PC-9 (cell line): ENCODE data around the gene GPC1. TPM values are rescaled to one million over a fixed set of nuclear protein-coding genes. Genes with fewer than 3 reads are reported as not detected.

ENCODE experiments used
- BruUV-seq: library from RNA; stranded (reverse); fragments of 400-500 nt; replicated peaks from 2 replicates; lab custom pipeline; 2021; lab: Mats Ljungman, UMichigan
- CTCF ChIA-PET: fragments of 300-600 bp; sonication (Branson Sonifier 250); formaldehyde crosslinking; loops from one replicate; lab custom pipeline; 2022; ENCODE audit warnings: antibody characterized with exemption; lab: Charles Lee
- POLR2A ChIA-PET: fragments of 300-600 bp; sonication (Branson Sonifier 250); formaldehyde crosslinking; loops from one replicate; lab custom pipeline; 2022; ENCODE audit warnings: antibody characterized with exemption; ENCODE audit not compliant: unreplicated experiment; lab: Charles Lee
- DNase-seq, 2 experiments: peaks; one replicate each; pipeline versions ENCODE4 v3.0.0 to v3.0.0-alpha.2; 2015 to 2022; ENCODE audit warnings: mixed read lengths in 1 of 2
- H2AFZ ChIP-seq: fragments of 200-600 bp; sonication (generic); 2 replicates; pipeline ENCODE4 v1.8.1; 2017; ENCODE audit warnings: antibody characterized with exemption
- H3F3A ChIP-seq: fragments of 200-600 bp; sonication (generic); 2 replicates; pipeline ENCODE4 v1.8.1; 2017; ENCODE audit warnings: antibody characterized with exemption, mild to moderate bottlenecking, low read depth; ENCODE audit not compliant: insufficient read depth
- H3K27ac ChIP-seq: fragments of 200-600 bp; sonication (generic); 2 replicates; pipeline ENCODE4 v1.6.1; 2016; ENCODE audit warnings: mixed run types
- H3K27me3 ChIP-seq: fragments of 200-600 bp; sonication (generic); 2 replicates; pipeline ENCODE4 v1.6.1; 2016; ENCODE audit warnings: low read depth, mixed run types; ENCODE audit not compliant: insufficient read depth
- H3K36me3 ChIP-seq: fragments of 200-600 bp; sonication (generic); 2 replicates; pipeline ENCODE4 v1.6.1; 2016; ENCODE audit warnings: low read depth, mixed run types
- H3K4me1 ChIP-seq: fragments of 200-600 bp; sonication (generic); replicated peaks from 2 replicates; pipeline ENCODE4 v1.6.1; 2016; ENCODE audit warnings: mixed run types; ENCODE audit not compliant: insufficient read depth
- H3K4me2 ChIP-seq: fragments of 200-600 bp; sonication (generic); 2 replicates; pipeline ENCODE4 v1.6.1; 2017; ENCODE audit warnings: mixed run types
- H3K4me3 ChIP-seq: fragments of 200-600 bp; sonication (generic); 2 replicates; pipeline ENCODE4 v1.6.1; 2016; ENCODE audit warnings: mixed run types
- H3K79me2 ChIP-seq: fragments of 200-600 bp; sonication (generic); 2 replicates; pipeline ENCODE4 v1.6.1; 2017; ENCODE audit warnings: low read depth, mixed run types
- H3K9me2 ChIP-seq: fragments of 200-600 bp; sonication (generic); 2 replicates; pipeline ENCODE4 v1.8.1; 2017; ENCODE audit warnings: mild to moderate bottlenecking; ENCODE audit not compliant: insufficient read depth
- H3K9me3 ChIP-seq: fragments of 200-600 bp; sonication (generic); 2 replicates; pipeline ENCODE4 v1.8.1; 2016; ENCODE audit warnings: low read depth; ENCODE audit not compliant: insufficient read depth
- H4K20me1 ChIP-seq: fragments of 200-600 bp; sonication (generic); 2 replicates; pipeline ENCODE4 v1.8.1; 2017; ENCODE audit not compliant: insufficient read depth
- EZH2 ChIP-seq: fragments of 200-600 bp; sonication (generic); IDR thresholded peaks from 2 replicates; pipeline ENCODE4 v1.8.0; 2017; ENCODE audit warnings: antibody characterized with exemption, low read depth
- intact Hi-C: fragments of 100-400 bp; cut with micrococcal nuclease; formaldehyde crosslinking; loops from one replicate; pipeline ENCODE4 v1.10.0; 2022; ENCODE audit not compliant: unreplicated experiment
- total RNA-seq: library from RNA; stranded (reverse); gene quantifications from 2 replicates; pipeline ENCODE4 v1.2.3, GENCODE V29; 2021
- TF ChIP-seq, protein P1 (sequence below): fragments of 200-600 bp; sonication (generic); conservative IDR thresholded peaks from 2 replicates; pipeline ENCODE4 v1.6.1; 2017; ENCODE audit warnings: mixed run types, antibody characterized with exemption, mild to moderate bottlenecking, moderate library complexity

GPC1 gene
- total RNA-seq, 1 experiment from 2014 or later, result 302 TPM

DNA sequence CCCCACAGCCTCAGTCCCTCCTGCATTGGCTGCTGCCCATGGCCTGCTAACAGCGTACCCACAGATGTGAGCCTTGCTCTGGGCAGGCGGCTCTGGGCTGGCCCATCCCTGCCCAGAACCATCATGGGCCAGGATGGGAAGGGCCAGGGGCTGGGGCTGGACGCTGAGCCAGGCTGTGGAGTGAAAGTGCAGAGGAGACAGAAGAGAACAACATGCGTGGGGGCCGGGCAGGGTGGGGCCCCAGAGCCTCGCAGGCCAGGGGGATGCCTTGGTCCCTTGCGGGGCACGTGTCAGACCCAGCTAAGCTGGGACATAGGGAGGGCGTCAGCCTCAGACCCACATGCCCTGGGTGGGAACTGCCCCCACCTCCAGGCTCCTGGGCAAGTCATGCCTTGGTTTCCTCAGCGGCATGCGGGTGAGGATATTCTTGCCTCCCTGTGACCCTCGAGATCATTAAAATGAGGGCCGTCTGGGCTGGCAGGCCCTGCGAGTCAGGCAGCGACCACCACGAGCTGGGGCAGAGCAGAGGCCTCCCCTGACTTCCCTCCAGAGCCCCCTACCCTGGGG lies 27.3 kb downstream of the GPC1 start:
- no peaks in the 10 kb centered on the region for H3K9me3 ChIP-seq
- no peaks in the 10 kb centered on the region for H3K27me3 ChIP-seq
- H4K20me1 ChIP-seq, result peaks cover 4% of the 10 kb centered on the region; the same call in 1 of the 2 replicates
- H3K27ac ChIP-seq, result no peak overlapping the region
- H2AFZ ChIP-seq, result no peak overlapping the region
- no peak overlapping the region for H3K4me2 ChIP-seq
- no peak overlapping the region for H3K4me3 ChIP-seq
- intact Hi-C loops, result no loop called here
- no peak for TF ChIP-seq EZH2
- TF ChIP-seq, protein P1, sequence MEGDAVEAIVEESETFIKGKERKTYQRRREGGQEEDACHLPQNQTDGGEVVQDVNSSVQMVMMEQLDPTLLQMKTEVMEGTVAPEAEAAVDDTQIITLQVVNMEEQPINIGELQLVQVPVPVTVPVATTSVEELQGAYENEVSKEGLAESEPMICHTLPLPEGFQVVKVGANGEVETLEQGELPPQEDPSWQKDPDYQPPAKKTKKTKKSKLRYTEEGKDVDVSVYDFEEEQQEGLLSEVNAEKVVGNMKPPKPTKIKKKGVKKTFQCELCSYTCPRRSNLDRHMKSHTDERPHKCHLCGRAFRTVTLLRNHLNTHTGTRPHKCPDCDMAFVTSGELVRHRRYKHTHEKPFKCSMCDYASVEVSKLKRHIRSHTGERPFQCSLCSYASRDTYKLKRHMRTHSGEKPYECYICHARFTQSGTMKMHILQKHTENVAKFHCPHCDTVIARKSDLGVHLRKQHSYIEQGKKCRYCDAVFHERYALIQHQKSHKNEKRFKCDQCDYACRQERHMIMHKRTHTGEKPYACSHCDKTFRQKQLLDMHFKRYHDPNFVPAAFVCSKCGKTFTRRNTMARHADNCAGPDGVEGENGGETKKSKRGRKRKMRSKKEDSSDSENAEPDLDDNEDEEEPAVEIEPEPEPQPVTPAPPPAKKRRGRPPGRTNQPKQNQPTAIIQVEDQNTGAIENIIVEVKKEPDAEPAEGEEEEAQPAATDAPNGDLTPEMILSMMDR, result no peak
- DNase-seq, result no peak
- POLR2A ChIA-PET, result no interaction called here
- H3K4me1 ChIP-seq, result peaks cover 19% of the 10 kb centered on the region
- no peaks in the 10 kb centered on the region for H3K79me2 ChIP-seq
- peaks cover 22% of the 10 kb centered on the region; the same call in 1 of the 2 replicates for H3F3A ChIP-seq
- no TSS peak for BruUV-seq
- H3K36me3 ChIP-seq, result peaks cover 10% of the 10 kb centered on the region; the same call in 1 of the 2 replicates
- CTCF ChIA-PET, result no interaction called here
- no peaks in the 10 kb centered on the region for H3K9me2 ChIP-seq

DNA sequence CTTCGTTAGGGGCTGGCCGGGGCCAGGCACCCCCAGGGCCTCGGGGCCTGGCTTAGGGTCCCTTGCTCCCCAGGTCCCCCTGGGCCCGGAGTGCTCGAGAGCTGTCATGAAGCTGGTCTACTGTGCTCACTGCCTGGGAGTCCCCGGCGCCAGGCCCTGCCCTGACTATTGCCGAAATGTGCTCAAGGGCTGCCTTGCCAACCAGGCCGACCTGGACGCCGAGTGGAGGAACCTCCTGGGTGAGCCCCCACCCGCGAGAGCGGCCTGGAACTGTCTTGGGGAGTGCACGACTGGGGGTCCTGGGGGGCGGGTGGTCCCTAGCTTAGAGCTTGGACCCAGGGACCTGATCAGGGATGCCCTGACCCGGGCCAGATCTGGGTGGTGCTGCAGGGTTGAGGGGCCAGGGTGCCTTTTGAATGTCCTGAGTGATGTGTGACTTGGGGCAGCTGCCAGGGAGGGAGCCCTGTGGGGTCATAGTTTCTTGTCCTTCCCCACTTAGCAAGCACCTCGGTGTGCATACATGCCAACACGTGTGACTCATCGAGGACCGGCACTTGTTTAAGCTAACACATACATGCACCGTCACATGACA lies 27.9 kb downstream of the GPC1 start:
- Histone ChIP-seq H3K36me3 (peaks cover 10% of the 10 kb centered on the region; the same call in 1 of the 2 replicates), H3K4me2 (no peak overlapping the region), H3K27ac (no peak overlapping the region), H4K20me1 (peaks cover 4% of the 10 kb centered on the region; the same call in 1 of the 2 replicates), H3K27me3 (no peaks in the 10 kb centered on the region), H3K9me3 (no peaks in the 10 kb centered on the region), H3K9me2 (no peaks in the 10 kb centered on the region), H3K79me2 (no peaks in the 10 kb centered on the region), H2AFZ (no peak overlapping the region), H3K4me1 (peaks cover 14% of the 10 kb centered on the region), H3F3A (peaks cover 20% of the 10 kb centered on the region; the same call in 1 of the 2 replicates), H3K4me3 (no peak overlapping the region)
- ChIA-PET CTCF (no interaction called here), POLR2A (no interaction called here)
- no TSS peak for BruUV-seq
- TF ChIP-seq, protein P1, result no peak
- TF ChIP-seq EZH2, result no peak
- intact Hi-C loops, result no loop called here
- DNase-seq, result no peak

DNA sequence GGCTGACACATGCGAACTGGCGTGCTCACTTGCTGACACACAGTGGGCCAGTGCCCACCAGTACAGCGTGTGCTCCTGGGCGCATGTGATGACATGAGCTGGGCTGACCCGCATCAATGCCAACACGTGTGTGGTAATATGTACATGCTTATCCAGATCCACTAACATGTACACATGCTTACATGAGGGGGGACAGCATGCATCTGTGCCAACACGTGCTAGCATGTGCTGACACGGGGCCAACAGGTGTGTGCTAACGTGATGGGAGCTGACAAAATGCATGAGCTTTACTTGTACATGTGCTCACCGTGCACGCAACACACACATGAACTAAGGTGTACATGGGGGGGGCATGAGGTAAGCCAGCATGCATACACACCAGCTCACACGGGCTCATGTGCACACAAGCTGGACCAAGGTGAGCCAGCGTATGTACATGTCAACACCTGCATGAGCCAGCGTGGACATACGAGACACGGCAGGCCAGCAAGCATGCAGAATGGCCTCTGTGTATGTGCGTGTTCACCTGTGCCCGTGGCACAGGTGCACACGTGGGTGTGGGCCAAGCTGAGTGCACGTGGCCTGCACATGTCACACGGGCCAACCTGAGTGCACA lies 28.5 kb downstream of the GPC1 start:
- H4K20me1 ChIP-seq, result peaks cover 4% of the 10 kb centered on the region; the same call in 1 of the 2 replicates
- H3K4me2 ChIP-seq, result no peak overlapping the region
- H3K9me2 ChIP-seq, result no peaks in the 10 kb centered on the region
- no peak overlapping the region for H2AFZ ChIP-seq
- no TSS peak for BruUV-seq
- ChIA-PET POLR2A (no interaction called here), CTCF (no interaction called here)
- peaks cover 8% of the 10 kb centered on the region for H3K4me1 ChIP-seq
- no peaks in the 10 kb centered on the region for H3K27me3 ChIP-seq
- no peaks in the 10 kb centered on the region for H3K79me2 ChIP-seq
- H3K9me3 ChIP-seq, result no peaks in the 10 kb centered on the region
- H3K4me3 ChIP-seq, result no peak overlapping the region
- intact Hi-C loops, result no loop called here
- TF ChIP-seq EZH2, result no peak
- TF ChIP-seq, protein P1, result no peak
- no peak for DNase-seq
- H3K36me3 ChIP-seq, result peaks cover 10% of the 10 kb centered on the region; the same call in 1 of the 2 replicates
- H3F3A ChIP-seq, result peaks cover 23% of the 10 kb centered on the region; the same call in 1 of the 2 replicates
- no peak overlapping the region for H3K27ac ChIP-seq
